OCI-LY7 (cell line): ENCODE results near the gene RPS5. TPM values are rescaled to one million over a fixed set of nuclear protein-coding genes. Genes with fewer than 3 reads are reported as not detected.
"Not testable (repeated sequence)": the region's sequence is repeated elsewhere in the genome, so short reads cannot be mapped to it uniquely, and the experiment has no call there.

ENCODE experiments used
- BruUV-seq: library from RNA; stranded (reverse); fragments of 400-500 nt; replicated peaks from 2 replicates; lab custom pipeline; 2021; lab: Mats Ljungman, UMichigan
- CTCF ChIA-PET: fragments of 300-600 bp; sonication (Branson Sonifier 250); formaldehyde crosslinking; loops from one replicate; lab custom pipeline; 2022; ENCODE audit warnings: antibody characterized with exemption; ENCODE audit not compliant: unreplicated experiment; lab: Charles Lee
- POLR2A ChIA-PET: fragments of 300-600 bp; sonication (Branson Sonifier 250); formaldehyde crosslinking; loops from one replicate; lab custom pipeline; 2022; ENCODE audit warnings: antibody characterized with exemption; lab: Charles Lee
- DNase-seq: peaks from one replicate; pipeline ENCODE4 v3.0.0-alpha.2; 2015; ENCODE audit warnings: low spot score
- H2AFZ ChIP-seq: fragments of 200-600 bp; sonication (generic), shearing (Covaris generic); 2 replicates; pipeline ENCODE4 v1.6.1; 2014; ENCODE audit warnings: mild to moderate bottlenecking, antibody characterized with exemption, low read length, moderate library complexity
- H3K27ac ChIP-seq: fragments of 200-600 bp; sonication (generic); 2 replicates; pipeline ENCODE4 v1.5.1; 2014; ENCODE audit warnings: mixed run types, low read depth, mild to moderate bottlenecking, moderate library complexity, low read length, inconsistent platforms; ENCODE audit not compliant: poor library complexity, severe bottlenecking
- H3K36me3 ChIP-seq: fragments of 200-600 bp; sonication (generic); 2 replicates; pipeline ENCODE4 v1.6.1; 2014; ENCODE audit warnings: mild to moderate bottlenecking, antibody characterized with exemption, low read length, moderate library complexity, mixed read lengths; ENCODE audit not compliant: insufficient read depth
- H3K4me1 ChIP-seq: fragments of 200-600 bp; sonication (generic); 2 replicates; pipeline ENCODE4 v1.5.1; 2014; ENCODE audit warnings: mild to moderate bottlenecking, low read length; ENCODE audit not compliant: insufficient read depth, poor library complexity, severe bottlenecking
- H3K4me2 ChIP-seq: fragments of 200-600 bp; sonication (generic); 2 replicates; pipeline ENCODE4 v1.6.1; 2014; ENCODE audit warnings: mild to moderate bottlenecking, low read length
- H3K4me3 ChIP-seq: fragments of 200-600 bp; sonication (generic); 2 replicates; pipeline ENCODE4 v1.5.1; 2014; ENCODE audit warnings: mild to moderate bottlenecking, low read depth, low read length; ENCODE audit not compliant: poor library complexity, severe bottlenecking
- H3K79me2 ChIP-seq: fragments of 200-600 bp; sonication (generic); 2 replicates; pipeline ENCODE4 v1.6.1; 2016; ENCODE audit warnings: low read depth, mild to moderate bottlenecking, low read length, moderate library complexity, mixed read lengths; ENCODE audit not compliant: insufficient read depth
- H3K9me2 ChIP-seq: fragments of 200-600 bp; sonication (generic); 2 replicates; pipeline ENCODE4 v1.6.1; 2016; ENCODE audit warnings: mild to moderate bottlenecking, low read length, mixed read lengths; ENCODE audit not compliant: insufficient read depth
- H3K9me3 ChIP-seq: fragments of 200-600 bp; sonication (generic); 2 replicates; pipeline ENCODE4 v1.6.1; 2014; ENCODE audit warnings: mild to moderate bottlenecking, mixed run types, low read length, mixed read lengths
- H4K20me1 ChIP-seq: fragments of 200-600 bp; sonication (generic); 2 replicates; pipeline ENCODE4 v1.6.1; 2014; ENCODE audit warnings: mild to moderate bottlenecking, antibody characterized with exemption, low read length, moderate library complexity, mixed read lengths; ENCODE audit not compliant: insufficient read depth
- EZH2phosphoT487 ChIP-seq: fragments of 200-600 bp; sonication (generic); IDR thresholded peaks from 2 replicates; pipeline ENCODE4 v1.6.1; 2018; ENCODE audit warnings: low read depth, borderline replicate concordance, mild to moderate bottlenecking, mixed run types, antibody characterized with exemption, low read length, moderate library complexity, mixed read lengths
- intact Hi-C: fragments of 100-400 bp; cut with micrococcal nuclease; formaldehyde crosslinking; loops from one replicate; pipeline ENCODE4 v1.10.0; 2022; ENCODE audit not compliant: unreplicated experiment
- total RNA-seq, 2 experiments: library from RNA; depleted of rRNA in 1 of 2; stranded (reverse); fragments of >200 nt in 1 of 2; shearing (Covaris generic) in 1 of 2; gene quantifications; 2 replicates each; pipeline ENCODE4 v1.2.3, GENCODE V29; 2014 to 2022
- TF ChIP-seq, protein P1 (sequence below): fragments of 200-600 bp; sonication (generic); conservative IDR thresholded peaks from 2 replicates; pipeline ENCODE4 v1.5.1; 2014; ENCODE audit warnings: mild to moderate bottlenecking, antibody characterized with exemption, low read length, moderate library complexity, mixed read lengths

Gene RPS5
- total RNA-seq, 2 experiments from 2014 or later, result 1,607 to 3,333 TPM

DNA sequence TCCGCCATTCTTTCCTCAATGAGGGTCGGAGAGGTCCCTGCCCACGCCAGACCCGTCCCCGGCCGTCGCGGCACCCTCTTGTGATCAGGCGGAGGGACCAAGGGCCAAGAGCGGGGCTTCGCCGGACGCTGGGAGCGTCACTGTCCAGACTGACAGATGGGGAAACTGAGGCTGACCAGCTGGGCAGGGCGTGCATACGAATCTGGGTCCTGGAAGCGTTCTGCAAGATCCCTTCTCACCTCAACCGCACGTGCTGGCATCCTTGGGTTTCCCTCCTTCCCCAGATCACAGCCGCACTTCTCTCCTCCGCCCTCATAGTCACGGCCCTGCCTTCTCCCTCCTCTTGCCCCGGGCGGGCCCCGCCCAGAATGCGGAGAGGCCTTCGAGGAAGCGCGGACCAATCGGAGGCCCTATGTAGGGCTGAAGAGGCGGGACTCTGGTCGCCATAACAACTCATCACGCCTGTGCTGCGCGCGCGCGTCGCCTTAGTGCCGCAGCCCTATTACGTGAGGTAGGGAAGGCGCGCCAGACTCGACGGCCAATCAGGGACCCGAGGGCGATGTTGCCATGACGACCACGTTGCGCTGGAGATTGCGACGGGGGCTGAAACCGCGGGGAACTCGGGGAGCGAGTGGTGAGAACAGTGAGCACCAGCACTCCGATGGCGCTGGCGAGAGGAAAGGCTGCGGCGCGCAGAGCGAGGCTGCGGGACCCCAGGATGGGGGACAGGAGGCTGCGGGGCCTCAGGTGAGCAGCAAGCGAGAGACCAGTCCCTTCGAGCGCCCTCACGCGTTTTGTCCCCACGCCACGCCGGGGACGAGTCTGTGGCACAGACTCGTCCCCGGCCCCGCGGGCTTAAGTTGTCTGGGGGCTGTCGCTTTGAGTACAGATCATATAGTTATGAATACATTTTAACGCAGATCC lies 14.1 kb downstream of the RPS5 start:
- H3K27ac ChIP-seq, result peak overlapping the region; percentile 31
- TF ChIP-seq, protein P1, sequence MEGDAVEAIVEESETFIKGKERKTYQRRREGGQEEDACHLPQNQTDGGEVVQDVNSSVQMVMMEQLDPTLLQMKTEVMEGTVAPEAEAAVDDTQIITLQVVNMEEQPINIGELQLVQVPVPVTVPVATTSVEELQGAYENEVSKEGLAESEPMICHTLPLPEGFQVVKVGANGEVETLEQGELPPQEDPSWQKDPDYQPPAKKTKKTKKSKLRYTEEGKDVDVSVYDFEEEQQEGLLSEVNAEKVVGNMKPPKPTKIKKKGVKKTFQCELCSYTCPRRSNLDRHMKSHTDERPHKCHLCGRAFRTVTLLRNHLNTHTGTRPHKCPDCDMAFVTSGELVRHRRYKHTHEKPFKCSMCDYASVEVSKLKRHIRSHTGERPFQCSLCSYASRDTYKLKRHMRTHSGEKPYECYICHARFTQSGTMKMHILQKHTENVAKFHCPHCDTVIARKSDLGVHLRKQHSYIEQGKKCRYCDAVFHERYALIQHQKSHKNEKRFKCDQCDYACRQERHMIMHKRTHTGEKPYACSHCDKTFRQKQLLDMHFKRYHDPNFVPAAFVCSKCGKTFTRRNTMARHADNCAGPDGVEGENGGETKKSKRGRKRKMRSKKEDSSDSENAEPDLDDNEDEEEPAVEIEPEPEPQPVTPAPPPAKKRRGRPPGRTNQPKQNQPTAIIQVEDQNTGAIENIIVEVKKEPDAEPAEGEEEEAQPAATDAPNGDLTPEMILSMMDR, result peak; percentile 33; the same call in 1 of the 2 replicates
- TF ChIP-seq EZH2phosphoT487, result no peak
- intact Hi-C loops, result no loop called here
- no peaks in the 10 kb centered on the region for H3K9me3 ChIP-seq
- H3K4me3 ChIP-seq, result peak overlapping the region; percentile 74
- no peaks in the 10 kb centered on the region for H4K20me1 ChIP-seq
- H3K79me2 ChIP-seq, result no peaks in the 10 kb centered on the region
- H3K4me1 ChIP-seq, result peaks cover 12% of the 10 kb centered on the region
- peak; percentile 99 for DNase-seq
- CTCF ChIA-PET, result no interaction called here
- no TSS peak for BruUV-seq
- POLR2A ChIA-PET, result no interaction called here
- peak overlapping the region; percentile 79 for H3K4me2 ChIP-seq
- H3K36me3 ChIP-seq, result peaks cover 9% of the 10 kb centered on the region
- no peaks in the 10 kb centered on the region for H3K9me2 ChIP-seq
- H2AFZ ChIP-seq, result peak overlapping the region; percentile 33; the same call in 1 of the 2 replicates

DNA sequence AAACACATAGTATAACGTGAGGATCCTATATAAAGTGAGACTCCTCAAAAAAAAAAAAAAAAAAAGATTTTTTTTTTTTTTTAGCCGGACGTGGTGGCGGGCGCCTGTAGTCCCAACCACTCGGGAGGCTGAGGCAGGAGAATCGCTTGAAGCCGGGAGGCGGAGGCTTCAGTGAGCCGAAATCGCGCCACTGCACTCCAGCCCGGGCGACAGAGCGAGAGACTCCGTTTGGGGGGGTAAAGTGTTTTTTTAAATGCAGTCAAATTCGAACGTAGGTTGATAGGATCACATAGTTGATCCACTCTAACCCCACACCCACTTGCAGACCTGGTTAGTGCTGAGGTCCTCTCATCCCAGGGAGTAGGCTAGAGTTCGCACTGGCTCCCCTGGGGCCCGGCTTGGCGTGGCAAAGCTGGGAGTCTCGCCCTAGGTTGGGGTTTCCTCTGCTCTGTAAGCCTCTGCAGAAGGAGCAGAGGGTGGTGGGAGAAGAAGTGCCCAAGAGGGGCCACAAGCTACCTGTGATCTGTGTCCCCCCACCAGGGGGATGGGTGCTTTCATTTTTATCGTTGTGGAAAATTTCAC lies 14.9 kb downstream of the RPS5 start:
- Histone ChIP-seq H3K79me2 (no peaks in the 10 kb centered on the region), H3K9me2 (no peaks in the 10 kb centered on the region), H3K27ac (peak overlapping the region; percentile 31), H3K9me3 (no peaks in the 10 kb centered on the region), H2AFZ (peak overlapping the region; percentile 33; the same call in 1 of the 2 replicates), H3K4me1 (peaks cover 13% of the 10 kb centered on the region), H3K36me3 (peaks cover 6% of the 10 kb centered on the region), H4K20me1 (no peaks in the 10 kb centered on the region), H3K4me3 (peak overlapping the region; percentile 74), H3K4me2 (peak overlapping the region; percentile 79)
- no TSS peak for BruUV-seq
- intact Hi-C loops, result no loop called here
- ChIA-PET CTCF (no interaction called here), POLR2A (interaction anchor here (1.0 kb wide), 1 partner anchor 14 kb away, joined by 4 read pairs; no protein-coding TSS in a partner anchor)
- DNase-seq, result no peak
- no peak for TF ChIP-seq EZH2phosphoT487
- TF ChIP-seq, protein P1, result no peak

DNA sequence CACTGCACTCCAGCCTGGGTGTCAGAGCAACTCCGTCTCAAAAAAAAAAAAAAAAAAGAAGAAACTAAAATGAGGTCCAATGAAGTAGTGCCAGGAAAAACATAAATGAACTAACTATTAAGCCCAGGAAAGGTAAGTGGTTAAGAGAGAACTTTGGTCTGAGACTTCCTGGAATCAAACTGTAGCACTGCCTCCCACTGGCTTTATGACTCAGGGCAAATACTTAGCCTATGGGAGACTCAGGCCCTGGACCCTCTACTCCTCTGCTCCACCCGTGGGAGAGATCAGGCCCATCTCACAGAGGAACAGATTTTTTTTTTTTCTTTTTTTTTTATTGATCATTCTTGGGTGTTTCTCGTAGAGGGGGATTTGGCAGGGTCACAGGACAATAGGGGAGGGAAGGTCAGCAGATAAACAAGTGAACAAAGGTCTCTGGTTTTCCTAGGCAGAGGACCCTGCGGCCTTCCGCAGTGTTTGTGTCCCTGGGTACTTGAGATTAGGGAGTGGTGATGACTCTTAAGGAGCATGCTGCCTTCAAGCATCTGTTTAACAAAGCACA lies 16.9 kb downstream of the RPS5 start:
- H3K27ac ChIP-seq, H3K79me2 ChIP-seq, CTCF ChIA-PET, H3K9me3 ChIP-seq, H3K4me3 ChIP-seq, H3K4me2 ChIP-seq, H4K20me1 ChIP-seq, H2AFZ ChIP-seq, DNase-seq, H3K9me2 ChIP-seq, H3K36me3 ChIP-seq, intact Hi-C loops, POLR2A ChIA-PET: not testable (repeated sequence)
- H3K4me1 ChIP-seq, result peaks cover 21% of the 10 kb centered on the region
- BruUV-seq, result TSS peak; percentile 40
